B cell (primary cell): ENCODE results near the gene PTGES. TPM values are rescaled to one million over a fixed set of nuclear protein-coding genes. Genes with fewer than 3 reads are reported as not detected.

Experiments
- ATAC-seq: fragments of 200-7000 bp; cut with Tn5 transposase; one replicate; pipeline ENCODE4 v1.10.0; 2021; ENCODE audit warnings: low read depth, mild to moderate bottlenecking, moderate number of reproducible peaks, moderate library complexity
- CTCF ChIA-PET: fragments of 350-600 bp; sonication (Branson Sonifier 250); formaldehyde crosslinking; loops from one replicate; lab custom pipeline; 2021; ENCODE audit warnings: antibody characterized with exemption, inconsistent platforms; lab: Charles Lee
- POLR2A ChIA-PET: fragments of 350-600 bp; sonication (Branson Sonifier 250); formaldehyde crosslinking; loops from one replicate; lab custom pipeline; 2021; ENCODE audit warnings: antibody characterized with exemption; lab: Charles Lee
- DNase-seq: peaks from one replicate; pipeline ENCODE4 v3.0.0; 2013
- H2AFZ ChIP-seq: 2 replicates; pipeline ENCODE4 v1.6.1; 2012; ENCODE audit warnings: mild to moderate bottlenecking, low read depth, low read length; ENCODE audit not compliant: insufficient read depth, poor library complexity, severe bottlenecking
- H3K27ac ChIP-seq, 2 donors: 1 replicate in 1 of 2; 2 replicates in 1 of 2; pipeline ENCODE4 v1.5.1; 2012 to 2013; ENCODE audit warnings: low read length in 2 of 2, mild to moderate bottlenecking in 2 of 2, moderate library complexity in 1 of 2
- H3K27me3 ChIP-seq, 4 experiments: fragments of 200-600 bp in 1 of 4; sonication (generic) in 1 of 4; replicated peaks in 1 of 4; 1 replicate in 2 of 4; 2 replicates in 2 of 4; pipeline versions ENCODE4 v1.6.1 to v1.7.0; 2013 to 2016; ENCODE audit warnings: low read length in 3 of 4, mild to moderate bottlenecking in 2 of 4, mixed read lengths in 1 of 4, moderate library complexity in 1 of 4; ENCODE audit not compliant: insufficient read depth in 4 of 4, control insufficient read depth in 3 of 4; ENCODE audit errors: control extremely low read depth in 1 of 4
- H3K36me3 ChIP-seq, 2 experiments: replicated peaks in 1 of 2; 1 replicate in 1 of 2; 2 replicates in 1 of 2; pipeline versions ENCODE4 v1.6.1 to v1.7.1; 2013; ENCODE audit warnings: low read length in 1 of 2; ENCODE audit not compliant: insufficient read depth in 2 of 2, control insufficient read depth in 1 of 2; ENCODE audit errors: control extremely low read depth in 1 of 2, extremely low read depth in 1 of 2
- H3K4me1 ChIP-seq, 2 donors: fragments of 200-600 bp in 1 of 2; sonication (generic) in 1 of 2; 1 replicate in 1 of 2; 2 replicates in 1 of 2; pipeline versions ENCODE4 v1.5.1 to v1.6.1; 2013 to 2017; ENCODE audit warnings: low read length in 2 of 2; ENCODE audit not compliant: control insufficient read depth in 2 of 2, insufficient read depth in 2 of 2
- H3K4me2 ChIP-seq: replicated peaks from 2 replicates; pipeline ENCODE3; 2012; ENCODE audit warnings: mild to moderate bottlenecking, low read depth, low read length; ENCODE audit not compliant: poor library complexity, severe bottlenecking
- H3K4me3 ChIP-seq, 5 experiments: fragments of 200-600 bp in 1 of 5; sonication (generic) in 1 of 5; 1 replicate in 3 of 5; 2 replicates in 2 of 5; pipeline versions ENCODE4 v1.5.1 to v1.7.0; 2011 to 2016; ENCODE audit warnings: low read length in 4 of 5, mild to moderate bottlenecking in 4 of 5, low read depth in 2 of 5, control low read depth in 1 of 5, moderate library complexity in 1 of 5; ENCODE audit not compliant: insufficient read depth in 1 of 5; ENCODE audit errors: control extremely low read depth in 1 of 5, extremely low read depth in 1 of 5
- H3K79me2 ChIP-seq: fragments of 200-600 bp; sonication (generic); one replicate; pipeline ENCODE4 v1.6.0; 2016; ENCODE audit warnings: low read length; ENCODE audit not compliant: control insufficient read depth, insufficient read depth
- H3K9ac ChIP-seq: fragments of 200-600 bp; sonication (generic); 2 replicates; pipeline ENCODE4 v1.6.1; 2017; ENCODE audit warnings: mild to moderate bottlenecking, low read length, moderate library complexity
- H3K9me3 ChIP-seq, 3 donors: one replicate each; pipeline versions ENCODE4 v1.6.1 to v1.7.1; 2013; ENCODE audit warnings: low read length in 2 of 3; ENCODE audit not compliant: control insufficient read depth in 2 of 3, insufficient read depth in 1 of 3; ENCODE audit errors: control extremely low read depth in 1 of 3
- H4K20me1 ChIP-seq: 2 replicates; pipeline ENCODE4 v1.6.0; 2012; ENCODE audit warnings: mild to moderate bottlenecking, low read length; ENCODE audit not compliant: insufficient read depth, control insufficient read depth, poor library complexity, severe bottlenecking
- H3K27ac Mint-ChIP-seq: one replicate; pipeline ENCODE4 v1.8.0; 2021; ENCODE audit warnings: mixed read lengths
- H3K27me3 Mint-ChIP-seq: one replicate; pipeline ENCODE4 v1.8.0; 2021; ENCODE audit warnings: mixed read lengths
- H3K4me1 Mint-ChIP-seq: one replicate; pipeline ENCODE4 v1.8.0; 2021; ENCODE audit warnings: mixed read lengths
- H3K4me3 Mint-ChIP-seq: one replicate; pipeline ENCODE4 v1.8.0; 2021; ENCODE audit warnings: mixed read lengths
- H3K9me3 Mint-ChIP-seq: one replicate; pipeline ENCODE4 v1.8.0; 2022; ENCODE audit warnings: mixed read lengths; ENCODE audit not compliant: insufficient read depth
- EZH2 ChIP-seq: IDR thresholded peaks from 2 replicates; pipeline ENCODE4 v1.6.1; 2012; ENCODE audit warnings: borderline replicate concordance, low read depth, mild to moderate bottlenecking, moderate library complexity, low read length; ENCODE audit not compliant: insufficient read depth, poor library complexity, severe bottlenecking
- WGBS: methylation state at CpG from one replicate; pipeline ENCODE4 v1.1.5; 2013; ENCODE audit warnings: missing lambda C conversion rate; ENCODE audit not compliant: insufficient coverage; 5-methylcytosine and 5-hydroxymethylcytosine counted together
- intact Hi-C: fragments of 100-400 bp; cut with micrococcal nuclease; formaldehyde crosslinking; loops from one replicate; pipeline ENCODE4 v1.10.0; 2022
- polyA plus RNA-seq: library from polyadenylated mRNA; depleted of rRNA; stranded (reverse); fragments of >200 nt; gene quantifications from 2 replicates; pipeline ENCODE4 v1.2.3, GENCODE V29; 2012
- total RNA-seq, 2 donors: library from RNA; stranded (reverse); fragments of 120-200 nt in 1 of 2; gene quantifications; 1 replicate in 1 of 2; 2 replicates in 1 of 2; pipeline versions ENCODE4 v1.2.3 to v1.2.4, GENCODE V29; 2013 to 2022
- TF ChIP-seq, protein P1 (sequence below): fragments of 200-600 bp; IDR thresholded peaks from one replicate; pipeline ENCODE4 v1.8.0; 2022; ENCODE audit warnings: antibody characterized with exemption, mild to moderate bottlenecking

PTGES gene
- total and polyA plus RNA-seq, 2 donors (not counting 1 experiment from before 2014, with no cell fraction given), result not detected

DNA sequence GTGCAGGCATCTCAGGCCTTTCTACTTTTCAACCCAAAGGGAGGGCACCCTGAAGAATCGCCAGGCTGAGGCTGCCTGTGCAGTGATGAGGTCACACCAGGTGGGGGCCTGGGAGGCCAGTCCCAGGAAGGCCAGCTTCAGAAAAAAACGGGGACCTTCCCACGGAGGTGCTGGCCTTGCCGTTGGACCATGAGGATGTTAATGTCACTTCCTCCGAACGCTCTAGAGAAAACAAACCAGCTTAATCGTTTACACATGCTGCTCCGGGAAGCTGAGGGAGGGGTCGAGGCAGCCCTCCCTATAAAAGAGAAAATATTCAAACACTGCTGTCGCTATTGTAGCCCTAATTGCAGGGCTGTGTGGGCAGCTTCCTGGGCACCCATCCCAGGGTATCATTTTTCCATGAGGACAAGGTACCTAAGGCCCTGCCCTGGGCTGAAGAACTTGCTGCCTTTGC lies 27.0 kb downstream of the PTGES start:
- peaks cover 0 to 14% (median 5%) of the 10 kb centered on the region in 4 experiments for H3K27me3 ChIP-seq
- H3K36me3 ChIP-seq, result no peaks in the 10 kb centered on the region
- ATAC-seq (no peak), DNase-seq (no peak)
- H3K79me2 ChIP-seq, result no peaks in the 10 kb centered on the region
- 46% methylated on average over 7 of the region's 10 CpGs for WGBS
- ChIA-PET CTCF (interaction anchor here (0.6 to 4.2 kb wide), 8 partner anchors 13 to 1413 kb away, joined by 3 to 36 read pairs (median 3); partner anchors contain the start of gene NTMT1), POLR2A (no interaction called here)
- no peak overlapping the region for H3K9ac ChIP-seq
- TF ChIP-seq, protein P1, sequence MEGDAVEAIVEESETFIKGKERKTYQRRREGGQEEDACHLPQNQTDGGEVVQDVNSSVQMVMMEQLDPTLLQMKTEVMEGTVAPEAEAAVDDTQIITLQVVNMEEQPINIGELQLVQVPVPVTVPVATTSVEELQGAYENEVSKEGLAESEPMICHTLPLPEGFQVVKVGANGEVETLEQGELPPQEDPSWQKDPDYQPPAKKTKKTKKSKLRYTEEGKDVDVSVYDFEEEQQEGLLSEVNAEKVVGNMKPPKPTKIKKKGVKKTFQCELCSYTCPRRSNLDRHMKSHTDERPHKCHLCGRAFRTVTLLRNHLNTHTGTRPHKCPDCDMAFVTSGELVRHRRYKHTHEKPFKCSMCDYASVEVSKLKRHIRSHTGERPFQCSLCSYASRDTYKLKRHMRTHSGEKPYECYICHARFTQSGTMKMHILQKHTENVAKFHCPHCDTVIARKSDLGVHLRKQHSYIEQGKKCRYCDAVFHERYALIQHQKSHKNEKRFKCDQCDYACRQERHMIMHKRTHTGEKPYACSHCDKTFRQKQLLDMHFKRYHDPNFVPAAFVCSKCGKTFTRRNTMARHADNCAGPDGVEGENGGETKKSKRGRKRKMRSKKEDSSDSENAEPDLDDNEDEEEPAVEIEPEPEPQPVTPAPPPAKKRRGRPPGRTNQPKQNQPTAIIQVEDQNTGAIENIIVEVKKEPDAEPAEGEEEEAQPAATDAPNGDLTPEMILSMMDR, result no peak
- TF ChIP-seq EZH2, result no peak
- no peak overlapping the region for H2AFZ ChIP-seq
- no peak overlapping the region for H3K4me3 ChIP-seq
- H3K4me1 Mint-ChIP-seq, result no peaks in the 10 kb centered on the region
- intact Hi-C loops, result loop anchor here (1.0 kb wide), 1 partner anchor 57 kb away; no protein-coding TSS in a partner anchor
- H3K27me3 Mint-ChIP-seq, result peaks cover 27% of the 10 kb centered on the region
- no peak overlapping the region for H3K4me2 ChIP-seq
- peaks cover 5% of the 10 kb centered on the region in 2 donors for H3K4me1 ChIP-seq
- H3K9me3 ChIP-seq, result no peaks in the 10 kb centered on the region
- no peaks in the 10 kb centered on the region for H3K9me3 Mint-ChIP-seq
- no peaks in the 10 kb centered on the region for H4K20me1 ChIP-seq
- no peak overlapping the region for H3K4me3 Mint-ChIP-seq
- no peak overlapping the region for H3K27ac ChIP-seq
- no peak overlapping the region for H3K27ac Mint-ChIP-seq

DNA sequence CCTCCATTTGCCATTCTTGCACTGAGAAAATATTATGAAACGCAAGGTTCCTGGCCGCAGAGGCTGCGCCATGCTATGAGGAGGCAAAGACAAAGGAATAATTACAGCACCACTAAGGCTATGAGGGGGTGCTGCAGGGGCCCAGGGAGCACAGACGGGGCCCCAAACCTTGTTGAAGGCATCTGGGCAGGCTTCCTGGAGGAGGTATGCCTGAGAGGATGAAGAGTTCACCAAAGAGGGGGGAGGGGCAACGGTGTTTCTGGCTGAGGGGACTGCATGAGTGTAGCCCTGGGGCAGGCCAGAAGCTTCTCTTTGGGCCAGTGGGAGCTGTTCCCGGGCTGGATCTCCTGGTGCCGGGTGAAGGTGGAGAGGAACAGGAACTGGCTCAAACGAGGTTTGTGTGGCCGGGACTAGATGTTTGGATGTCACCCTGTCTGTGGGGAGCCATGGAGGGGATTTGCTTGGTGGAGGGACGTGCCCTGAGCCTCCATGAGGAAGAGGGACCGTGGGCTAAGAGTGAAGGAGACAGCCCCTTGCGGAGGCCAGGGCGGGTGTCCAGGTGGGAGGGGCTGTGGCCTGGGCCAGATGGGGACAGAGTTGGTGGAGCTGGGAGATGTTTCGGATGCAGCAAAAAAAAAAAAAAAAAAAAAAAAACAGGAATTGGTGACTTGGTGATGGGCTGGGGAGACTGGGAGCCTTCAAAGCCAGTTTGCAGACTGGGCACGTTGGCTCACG lies 28.2 kb downstream of the PTGES start:
- Histone ChIP-seq H2AFZ (no peak overlapping the region), H3K79me2 (no peaks in the 10 kb centered on the region), H3K27ac (no peak overlapping the region), H3K4me3 (no peak overlapping the region), H4K20me1 (no peaks in the 10 kb centered on the region), H3K4me1 (peaks cover 5% of the 10 kb centered on the region in 2 donors), H3K9me3 (no peaks in the 10 kb centered on the region), H3K27me3 (peaks cover 0 to 14% (median 5%) of the 10 kb centered on the region in 4 experiments), H3K36me3 (no peaks in the 10 kb centered on the region), H3K9ac (no peak overlapping the region), H3K4me2 (no peak overlapping the region)
- H3K4me3 Mint-ChIP-seq, result no peak overlapping the region
- no peak overlapping the region for H3K27ac Mint-ChIP-seq
- H3K9me3 Mint-ChIP-seq, result no peaks in the 10 kb centered on the region
- peaks cover 31% of the 10 kb centered on the region for H3K27me3 Mint-ChIP-seq
- DNase-seq (no peak), ATAC-seq (no peak)
- WGBS, result 78% methylated on average over 16 of the region's 16 CpGs
- H3K4me1 Mint-ChIP-seq, result no peaks in the 10 kb centered on the region
- TF ChIP-seq, protein P1, result no peak
- no peak for TF ChIP-seq EZH2
- intact Hi-C loops, result no loop called here
- CTCF ChIA-PET, result interaction anchor here (0.6 kb wide), 1 partner anchor 1582 kb away, joined by 3 read pairs; no protein-coding TSS in a partner anchor
- POLR2A ChIA-PET, result interaction anchor here (0.5 kb wide), 1 partner anchor 704 kb away, joined by 4 read pairs; no protein-coding TSS in a partner anchor
